IMR-90 (cell line): Measurements from ENCODE around the gene MEGF11.

Experiments used
- BHLHE40 ChIP-seq: fragments of 150-350 bp; IDR thresholded peaks from 2 replicates; pipeline ENCODE4 v1.6.1; 2016; ENCODE audit warnings: mild to moderate bottlenecking, low read depth, low read length
- CEBPB ChIP-seq: IDR thresholded peaks from 2 replicates; pipeline ENCODE4 v1.6.1; 2012; ENCODE audit warnings: low read depth, low read length, improper control_type of control experiment
- MAFK ChIP-seq: IDR thresholded peaks from 2 replicates; pipeline ENCODE4 v1.6.1; 2012; ENCODE audit warnings: low read depth, low read length, improper control_type of control experiment
- MAZ ChIP-seq: IDR thresholded peaks from 2 replicates; pipeline ENCODE4 v1.6.1; 2012; ENCODE audit warnings: low read depth, mild to moderate bottlenecking, low read length, improper control_type of control experiment, moderate library complexity, borderline replicate concordance
- MXI1 ChIP-seq: IDR thresholded peaks from 2 replicates; pipeline ENCODE4 v1.6.1; 2012; ENCODE audit warnings: low read depth, mild to moderate bottlenecking, low read length, moderate library complexity, borderline replicate concordance
- POLR2A ChIP-seq: IDR thresholded peaks from 2 replicates; pipeline ENCODE4 v1.6.1; 2012; ENCODE audit warnings: mild to moderate bottlenecking, low read depth, low read length
- RAD21 ChIP-seq: IDR thresholded peaks from 2 replicates; pipeline ENCODE4 v1.6.1; 2012; ENCODE audit warnings: low read length, improper control_type of control experiment
- RCOR1 ChIP-seq: IDR thresholded peaks from 2 replicates; pipeline ENCODE4 v1.6.1; 2012; ENCODE audit warnings: mild to moderate bottlenecking, low read length, improper control_type of control experiment; ENCODE audit not compliant: insufficient replicate concordance
- TF ChIP-seq, protein P1 (sequence below): conservative IDR thresholded peaks from 2 replicates; pipeline ENCODE4 v1.5.1; 2012; ENCODE audit warnings: mild to moderate bottlenecking, low read depth, low read length, improper control_type of control experiment

DNA sequence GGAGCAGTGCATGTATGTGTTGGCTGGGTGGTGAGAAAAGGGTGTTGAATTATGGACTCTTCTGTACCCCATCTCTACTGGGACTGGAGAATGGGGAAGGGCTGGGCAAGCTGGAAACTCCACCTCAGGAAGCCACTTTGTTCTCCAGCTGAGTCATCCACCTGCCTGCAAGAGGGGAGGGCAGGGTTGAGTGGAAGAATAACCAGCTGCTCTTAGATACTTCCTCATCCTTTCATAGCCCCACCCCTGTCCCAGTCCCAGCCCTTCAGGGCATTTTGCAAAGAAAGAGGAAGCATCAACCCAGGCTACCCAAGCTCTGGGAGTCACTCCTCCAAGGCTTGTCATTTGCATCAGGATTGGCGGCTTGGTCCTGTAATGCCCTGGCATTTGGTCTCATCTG lies 351.2 kb downstream of the MEGF11 start:
- TF ChIP-seq, protein P1, sequence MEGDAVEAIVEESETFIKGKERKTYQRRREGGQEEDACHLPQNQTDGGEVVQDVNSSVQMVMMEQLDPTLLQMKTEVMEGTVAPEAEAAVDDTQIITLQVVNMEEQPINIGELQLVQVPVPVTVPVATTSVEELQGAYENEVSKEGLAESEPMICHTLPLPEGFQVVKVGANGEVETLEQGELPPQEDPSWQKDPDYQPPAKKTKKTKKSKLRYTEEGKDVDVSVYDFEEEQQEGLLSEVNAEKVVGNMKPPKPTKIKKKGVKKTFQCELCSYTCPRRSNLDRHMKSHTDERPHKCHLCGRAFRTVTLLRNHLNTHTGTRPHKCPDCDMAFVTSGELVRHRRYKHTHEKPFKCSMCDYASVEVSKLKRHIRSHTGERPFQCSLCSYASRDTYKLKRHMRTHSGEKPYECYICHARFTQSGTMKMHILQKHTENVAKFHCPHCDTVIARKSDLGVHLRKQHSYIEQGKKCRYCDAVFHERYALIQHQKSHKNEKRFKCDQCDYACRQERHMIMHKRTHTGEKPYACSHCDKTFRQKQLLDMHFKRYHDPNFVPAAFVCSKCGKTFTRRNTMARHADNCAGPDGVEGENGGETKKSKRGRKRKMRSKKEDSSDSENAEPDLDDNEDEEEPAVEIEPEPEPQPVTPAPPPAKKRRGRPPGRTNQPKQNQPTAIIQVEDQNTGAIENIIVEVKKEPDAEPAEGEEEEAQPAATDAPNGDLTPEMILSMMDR = no peak
- TF ChIP-seq POLR2A = no peak
- no peak for TF ChIP-seq MAZ
- TF ChIP-seq RCOR1 = no peak
- TF ChIP-seq MAFK = no peak
- TF ChIP-seq RAD21 = no peak
- TF ChIP-seq MXI1 = no peak
- no peak for TF ChIP-seq CEBPB
- no peak for TF ChIP-seq BHLHE40
